Measurements from ENCODE around the gene BTD.

GRCh38 chr3:15666277-15666676 lies 64.7 kb downstream of the BTD start:
- TF ChIP-seq POLR2AphosphoS5 (IDR thresholded peaks at IDR 0.05; ENCODE audit: low read depth, low read length) (no peak), SIN3A (IDR thresholded peaks at IDR 0.05; ENCODE audit: borderline replicate concordance, insufficient read depth, low read length) (no peak)
- TF ChIP-seq, protein P1, sequence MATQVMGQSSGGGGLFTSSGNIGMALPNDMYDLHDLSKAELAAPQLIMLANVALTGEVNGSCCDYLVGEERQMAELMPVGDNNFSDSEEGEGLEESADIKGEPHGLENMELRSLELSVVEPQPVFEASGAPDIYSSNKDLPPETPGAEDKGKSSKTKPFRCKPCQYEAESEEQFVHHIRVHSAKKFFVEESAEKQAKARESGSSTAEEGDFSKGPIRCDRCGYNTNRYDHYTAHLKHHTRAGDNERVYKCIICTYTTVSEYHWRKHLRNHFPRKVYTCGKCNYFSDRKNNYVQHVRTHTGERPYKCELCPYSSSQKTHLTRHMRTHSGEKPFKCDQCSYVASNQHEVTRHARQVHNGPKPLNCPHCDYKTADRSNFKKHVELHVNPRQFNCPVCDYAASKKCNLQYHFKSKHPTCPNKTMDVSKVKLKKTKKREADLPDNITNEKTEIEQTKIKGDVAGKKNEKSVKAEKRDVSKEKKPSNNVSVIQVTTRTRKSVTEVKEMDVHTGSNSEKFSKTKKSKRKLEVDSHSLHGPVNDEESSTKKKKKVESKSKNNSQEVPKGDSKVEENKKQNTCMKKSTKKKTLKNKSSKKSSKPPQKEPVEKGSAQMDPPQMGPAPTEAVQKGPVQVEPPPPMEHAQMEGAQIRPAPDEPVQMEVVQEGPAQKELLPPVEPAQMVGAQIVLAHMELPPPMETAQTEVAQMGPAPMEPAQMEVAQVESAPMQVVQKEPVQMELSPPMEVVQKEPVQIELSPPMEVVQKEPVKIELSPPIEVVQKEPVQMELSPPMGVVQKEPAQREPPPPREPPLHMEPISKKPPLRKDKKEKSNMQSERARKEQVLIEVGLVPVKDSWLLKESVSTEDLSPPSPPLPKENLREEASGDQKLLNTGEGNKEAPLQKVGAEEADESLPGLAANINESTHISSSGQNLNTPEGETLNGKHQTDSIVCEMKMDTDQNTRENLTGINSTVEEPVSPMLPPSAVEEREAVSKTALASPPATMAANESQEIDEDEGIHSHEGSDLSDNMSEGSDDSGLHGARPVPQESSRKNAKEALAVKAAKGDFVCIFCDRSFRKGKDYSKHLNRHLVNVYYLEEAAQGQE (IDR thresholded peaks at IDR 0.05; ENCODE audit: insufficient read depth in 1 of 2, low read depth in 2 of 2, low read length in 2 of 2), result no peak
